IPS-15b (cell line): Measurements from ENCODE around the gene USP21.

Experiments
- H3K27me3 ChIP-seq: one replicate; pipeline ENCODE4 v1.6.1; 2013; ENCODE audit warnings: low read length; ENCODE audit not compliant: control insufficient read depth, insufficient read depth
- H3K36me3 ChIP-seq: one replicate; pipeline ENCODE4 v1.6.1; 2013; ENCODE audit warnings: low read length; ENCODE audit not compliant: control insufficient read depth, insufficient read depth
- H3K4me1 ChIP-seq: one replicate; pipeline ENCODE4 v1.6.1; 2013; ENCODE audit warnings: mild to moderate bottlenecking, low read length; ENCODE audit not compliant: control insufficient read depth, insufficient read depth
- H3K4me3 ChIP-seq: one replicate; pipeline ENCODE4 v1.5.1; 2013; ENCODE audit warnings: low read depth, low read length
- H3K9ac ChIP-seq: one replicate; pipeline ENCODE4 v1.6.1; 2013; ENCODE audit warnings: low read depth, mild to moderate bottlenecking, low read length
- H3K9me3 ChIP-seq: one replicate; pipeline ENCODE4 v1.6.1; 2013; ENCODE audit warnings: mild to moderate bottlenecking, low read length; ENCODE audit not compliant: control insufficient read depth, insufficient read depth

Gene USP21

DNA sequence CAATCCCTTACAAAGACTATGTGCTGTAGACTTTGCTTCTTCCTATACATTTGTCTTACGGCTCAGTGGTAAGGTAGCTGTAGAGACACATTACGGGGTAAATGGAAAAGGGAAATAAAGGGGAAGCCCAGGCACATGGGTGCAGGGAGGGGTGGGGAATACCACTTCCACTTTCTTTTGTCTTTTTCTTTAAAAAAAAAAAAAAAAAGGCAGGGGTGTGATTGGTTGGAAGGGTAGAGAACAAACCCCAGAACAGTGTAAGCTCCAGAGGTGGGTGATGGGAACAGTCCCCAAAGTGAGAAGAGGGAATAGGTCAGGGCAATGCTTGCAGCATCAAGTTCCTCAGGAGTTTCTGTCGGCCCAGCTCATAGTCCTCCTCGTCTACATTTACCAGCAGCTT, 37.5 kb upstream of the USP21 start:
- no peaks in the 10 kb centered on the region for H3K27me3 ChIP-seq
- no peak overlapping the region for H3K4me3 ChIP-seq
- H3K9ac ChIP-seq, result no peak overlapping the region
- H3K9me3 ChIP-seq, result no peaks in the 10 kb centered on the region
- H3K4me1 ChIP-seq, result peaks cover 11% of the 10 kb centered on the region
- peaks cover 32% of the 10 kb centered on the region for H3K36me3 ChIP-seq

DNA sequence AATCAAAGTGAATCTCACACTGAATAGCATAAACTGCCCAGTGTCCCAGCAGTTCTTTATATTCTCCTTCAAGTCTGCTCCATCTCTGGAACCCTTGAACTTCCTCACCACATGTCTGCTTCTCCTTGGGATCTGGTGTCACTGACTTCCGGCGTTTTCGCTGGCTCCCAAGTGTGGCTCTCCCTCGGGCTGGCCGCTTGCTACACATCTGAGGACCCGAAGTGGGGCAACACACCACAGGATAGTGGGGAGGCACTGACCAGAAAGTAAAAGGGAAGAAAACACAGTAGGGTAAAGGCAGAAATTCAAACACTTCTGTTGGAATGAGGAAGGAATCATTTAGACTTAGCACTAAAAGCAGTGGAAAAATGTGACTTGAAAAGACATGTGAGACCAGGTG, 36.3 kb upstream of the USP21 start:
- H3K36me3 ChIP-seq, result peaks cover 32% of the 10 kb centered on the region
- no peak overlapping the region for H3K9ac ChIP-seq
- no peak overlapping the region for H3K4me3 ChIP-seq
- no peaks in the 10 kb centered on the region for H3K27me3 ChIP-seq
- peaks cover 11% of the 10 kb centered on the region for H3K4me1 ChIP-seq
- H3K9me3 ChIP-seq, result no peaks in the 10 kb centered on the region

DNA sequence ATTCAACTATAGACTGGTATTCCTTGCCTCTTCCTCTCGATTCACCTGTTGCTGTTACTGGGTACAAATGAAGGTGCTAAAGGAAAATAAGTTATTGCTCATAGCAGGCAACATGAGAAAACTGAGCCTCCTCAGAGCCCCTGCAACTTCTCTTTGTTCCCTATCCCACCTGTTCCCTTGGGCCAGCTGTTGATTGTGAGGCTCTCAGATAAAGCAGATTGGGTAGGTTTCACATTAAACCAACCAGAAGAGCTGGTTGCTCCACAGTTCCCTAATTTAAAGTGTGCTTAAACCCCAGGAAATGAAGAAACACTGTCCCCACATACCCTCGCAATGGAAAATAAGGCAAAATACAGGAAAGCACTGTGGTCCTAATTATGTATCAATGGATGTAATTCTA, 31.7 kb upstream of the USP21 start:
- Histone ChIP-seq H3K4me3 (no peak overlapping the region), H3K27me3 (no peaks in the 10 kb centered on the region), H3K4me1 (peaks cover 6% of the 10 kb centered on the region), H3K36me3 (peaks cover 12% of the 10 kb centered on the region), H3K9ac (no peak overlapping the region), H3K9me3 (no peaks in the 10 kb centered on the region)

DNA sequence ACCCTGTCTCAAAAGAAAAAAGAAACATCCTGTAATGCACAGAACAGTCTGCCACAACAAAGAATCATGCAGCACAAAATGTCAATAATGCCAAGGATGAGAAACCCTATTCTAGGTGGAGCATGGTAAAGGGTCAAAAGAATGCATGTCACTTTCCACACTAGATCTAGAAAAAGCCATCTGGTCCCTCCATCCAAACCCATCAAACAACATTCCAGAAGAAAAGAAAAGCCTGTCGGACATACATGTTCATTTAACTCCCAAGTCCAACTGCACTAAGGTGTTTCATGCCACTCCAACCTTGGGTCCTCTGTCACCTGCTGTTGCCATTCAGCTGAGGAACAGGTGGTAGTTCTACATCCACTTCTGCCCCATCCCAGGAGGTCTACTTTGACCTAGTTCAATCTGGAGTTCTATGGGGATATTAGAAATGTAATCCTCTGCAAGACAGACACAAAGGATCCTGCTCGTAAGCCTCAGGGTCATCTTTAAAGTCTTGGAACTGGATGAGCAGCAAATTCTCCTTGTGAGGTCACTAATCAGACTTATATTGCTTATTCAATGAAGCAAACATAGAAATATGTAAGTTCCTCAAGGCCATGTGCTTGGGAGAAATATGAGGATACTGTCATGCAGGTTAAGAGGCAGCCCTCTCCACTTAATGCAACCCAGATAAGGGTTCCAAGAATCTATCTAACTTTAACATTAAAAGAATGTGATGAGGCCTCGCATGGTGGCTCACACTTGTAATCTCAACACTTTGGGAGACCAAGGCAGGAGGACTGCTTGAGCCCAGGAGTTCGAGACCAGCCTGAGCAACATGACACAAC, 30.5 kb upstream of the USP21 start:
- peaks cover 6% of the 10 kb centered on the region for H3K36me3 ChIP-seq
- H3K9ac ChIP-seq, result no peak overlapping the region
- H3K4me3 ChIP-seq, result no peak overlapping the region
- no peaks in the 10 kb centered on the region for H3K27me3 ChIP-seq
- no peaks in the 10 kb centered on the region for H3K9me3 ChIP-seq
- H3K4me1 ChIP-seq, result peaks cover 6% of the 10 kb centered on the region

DNA sequence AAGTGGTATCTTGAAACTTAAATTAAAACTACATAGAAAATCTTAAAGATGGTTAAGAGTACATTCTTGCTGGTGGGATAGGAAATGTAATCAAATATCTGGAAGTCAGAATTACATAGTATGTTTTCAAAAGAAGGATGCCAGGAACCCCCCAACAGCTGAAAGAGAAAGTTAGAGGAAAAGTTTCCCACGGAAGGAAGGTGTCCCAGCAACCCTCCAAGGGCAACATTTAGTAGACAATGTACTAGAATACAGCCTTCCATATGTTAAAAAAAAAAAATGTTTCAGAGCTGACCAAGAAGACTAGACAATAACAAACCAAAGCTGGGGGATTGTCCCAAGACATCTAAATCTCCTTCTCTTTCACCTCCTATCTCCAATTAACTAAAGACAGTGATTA, 29.0 kb upstream of the USP21 start:
- Histone ChIP-seq H3K27me3 (no peaks in the 10 kb centered on the region), H3K4me1 (peaks cover 6% of the 10 kb centered on the region), H3K9ac (no peak overlapping the region), H3K9me3 (no peaks in the 10 kb centered on the region), H3K36me3 (no peaks in the 10 kb centered on the region), H3K4me3 (peak overlapping the region; percentile 72)

DNA sequence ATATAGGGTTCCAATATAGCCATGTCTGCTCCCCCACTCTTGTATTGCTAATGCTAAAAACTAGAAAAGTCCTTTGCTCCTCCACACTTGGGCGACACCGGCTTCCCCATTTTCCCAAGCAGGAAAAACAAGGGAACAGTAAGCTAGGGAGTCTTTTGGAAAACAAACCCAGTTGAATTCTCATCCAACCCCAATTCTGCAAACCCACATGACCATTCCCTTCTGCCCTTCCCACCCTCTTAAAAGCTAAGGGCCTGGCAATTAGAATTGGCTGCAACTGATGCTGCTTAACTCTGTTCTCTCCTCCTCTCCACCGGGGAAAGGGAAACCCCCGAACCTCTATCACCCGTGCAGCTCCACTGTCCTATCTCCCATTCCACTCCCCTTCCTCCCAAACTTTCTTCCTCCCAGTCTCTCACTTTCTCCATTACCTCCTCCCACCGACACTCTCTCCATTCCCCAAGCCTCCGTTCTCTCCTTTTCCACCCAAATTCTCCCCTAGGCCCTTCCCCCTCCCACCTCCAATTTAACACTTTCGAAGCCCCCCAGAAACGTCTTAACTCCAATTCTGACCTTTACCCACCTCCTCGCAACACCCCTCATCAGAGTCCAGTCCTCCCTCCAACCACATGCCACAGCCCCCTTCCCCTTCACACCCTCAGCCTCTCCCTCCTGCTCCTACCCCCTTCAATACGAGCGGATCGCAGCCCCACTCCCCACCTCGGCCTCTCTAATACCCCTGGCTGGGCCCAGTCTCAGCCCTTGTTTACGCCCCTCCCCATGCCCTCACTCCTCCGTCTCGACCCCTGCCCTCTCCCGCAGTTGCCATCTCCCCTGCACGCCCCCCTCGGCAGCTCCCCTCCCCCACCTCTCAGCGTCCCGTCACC, 27.5 kb upstream of the USP21 start:
- Histone ChIP-seq H3K27me3 (no peaks in the 10 kb centered on the region), H3K9me3 (no peaks in the 10 kb centered on the region), H3K4me3 (peak overlapping the region; percentile 72), H3K9ac (peak overlapping the region; percentile 67), H3K36me3 (no peaks in the 10 kb centered on the region), H3K4me1 (peaks cover 6% of the 10 kb centered on the region)

DNA sequence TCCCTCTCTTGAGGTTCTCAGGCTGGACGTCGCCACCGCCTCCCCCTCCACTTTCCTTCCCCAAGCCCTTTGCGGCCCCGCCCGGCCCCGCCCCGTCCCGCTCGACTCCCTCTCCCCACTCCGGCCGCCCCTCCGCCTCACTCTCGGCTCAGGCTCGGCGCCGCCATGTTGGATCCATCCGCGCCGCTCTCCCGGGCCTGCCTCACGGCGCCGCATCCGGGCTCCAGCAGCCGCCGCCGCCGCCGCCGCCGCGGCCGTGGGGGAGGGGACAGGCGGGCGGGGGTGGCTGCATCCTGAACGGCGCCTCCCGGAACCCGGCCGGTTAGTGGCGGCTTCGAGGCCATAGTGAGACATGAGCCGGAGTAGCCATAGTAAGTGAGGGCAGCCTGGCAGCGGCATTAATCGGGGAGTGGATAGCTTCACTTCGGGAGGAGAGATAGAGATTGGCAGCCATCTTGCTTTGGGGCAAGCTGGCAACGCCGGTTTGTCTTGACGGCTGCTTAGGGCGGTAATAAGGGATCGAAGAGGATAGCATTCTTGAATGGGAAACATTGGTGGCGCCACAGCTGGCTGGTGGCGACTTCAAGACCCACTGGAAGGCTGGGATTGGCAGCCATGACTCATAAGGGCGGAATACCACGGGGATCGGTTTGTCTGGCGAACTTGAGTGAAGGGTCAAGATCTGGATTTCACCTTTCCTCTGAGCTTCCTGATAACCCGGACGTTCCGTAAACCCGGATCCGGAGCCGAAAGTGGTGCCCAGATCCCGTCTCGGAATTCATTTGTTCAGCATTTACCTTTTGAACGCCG, 26.7 kb upstream of the USP21 start, which contains the start of gene DEDD:
DEDD (minus strand) TSS at position 258 of the 810 bp plus-strand sequence. CDS start 8,205 bp downstream, outside the sequence.
- no peaks in the 10 kb centered on the region for H3K36me3 ChIP-seq
- H3K9me3 ChIP-seq, result no peaks in the 10 kb centered on the region
- H3K9ac ChIP-seq, result peak within 1 kb of the TSS; percentile 91
- H3K27me3 ChIP-seq, result no peaks in the 10 kb centered on the region
- peaks cover 6% of the 10 kb centered on the region for H3K4me1 ChIP-seq
- peak within 1 kb of the TSS; percentile 72 for H3K4me3 ChIP-seq

DNA sequence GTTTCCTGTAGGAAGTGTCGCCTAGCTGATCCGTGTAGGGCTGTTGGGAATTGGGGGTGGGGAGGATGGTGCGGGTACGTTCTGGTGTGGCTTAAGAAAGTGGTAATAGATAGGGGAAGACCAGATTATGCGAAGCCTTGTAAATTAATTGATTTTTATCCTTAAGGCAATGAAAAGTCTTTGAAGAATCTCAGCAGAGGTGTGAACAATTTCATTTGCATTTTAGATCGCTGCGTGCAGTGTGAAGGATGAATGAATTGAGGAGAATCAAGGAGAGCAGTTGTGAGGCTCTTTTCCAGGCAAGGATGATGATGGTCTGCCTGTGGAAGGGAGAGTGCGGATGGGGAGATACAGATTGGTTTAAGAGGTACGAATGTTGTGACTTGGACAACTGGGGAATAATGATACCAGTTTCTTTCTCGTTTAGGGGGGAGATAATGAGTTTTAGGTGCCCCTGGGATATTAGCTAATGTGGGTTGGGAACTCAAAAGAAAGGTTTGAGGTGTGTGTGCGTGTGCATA, 26.0 kb upstream of the USP21 start:
- H3K36me3 ChIP-seq, result no peaks in the 10 kb centered on the region
- peak overlapping the region; percentile 91 for H3K9ac ChIP-seq
- H3K27me3 ChIP-seq, result no peaks in the 10 kb centered on the region
- peak overlapping the region; percentile 72 for H3K4me3 ChIP-seq
- H3K9me3 ChIP-seq, result no peaks in the 10 kb centered on the region
- peaks cover 6% of the 10 kb centered on the region for H3K4me1 ChIP-seq

DNA sequence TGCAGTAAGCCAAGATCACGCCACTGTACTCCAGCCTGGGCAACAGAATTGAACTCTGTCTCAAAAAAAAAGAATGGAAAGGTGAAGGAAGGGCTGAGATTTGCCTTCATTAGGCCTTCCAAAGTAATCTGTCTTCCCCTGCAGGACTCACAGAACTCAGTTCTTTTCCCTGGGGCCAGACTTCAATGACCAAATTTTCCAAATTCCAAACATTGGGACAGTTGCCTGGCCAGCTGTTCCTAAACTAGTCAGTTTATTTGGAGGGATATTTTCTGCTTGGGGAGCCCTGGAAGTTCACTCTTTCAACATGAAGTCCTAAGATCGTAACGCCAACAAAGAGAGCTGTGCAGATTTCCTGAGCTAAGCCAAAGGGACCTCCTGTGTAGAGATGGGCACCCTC, 21.4 kb upstream of the USP21 start:
- Histone ChIP-seq H3K27me3 (no peaks in the 10 kb centered on the region), H3K36me3 (no peaks in the 10 kb centered on the region), H3K4me3 (no peak overlapping the region), H3K9ac (no peak overlapping the region), H3K9me3 (no peaks in the 10 kb centered on the region), H3K4me1 (no peaks in the 10 kb centered on the region)

DNA sequence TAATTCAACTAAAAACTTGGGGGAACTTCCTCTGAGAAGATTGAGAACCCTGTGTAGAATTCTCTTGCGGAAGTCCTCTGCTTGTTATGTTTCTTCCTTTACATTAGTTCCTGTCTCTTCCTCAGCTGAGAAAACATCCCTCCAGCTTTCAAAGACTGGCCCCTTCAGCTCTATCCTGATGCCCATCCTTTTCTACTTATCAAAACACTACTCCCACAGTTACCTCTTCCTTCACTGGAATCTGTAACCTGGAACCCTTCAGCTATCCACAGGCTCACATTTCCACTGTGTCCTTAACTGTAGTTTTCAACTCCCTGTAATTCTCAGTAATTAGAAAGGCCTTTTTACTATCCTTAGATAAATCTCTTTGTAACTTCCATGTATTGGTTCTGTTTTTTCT, 20.9 kb upstream of the USP21 start:
- H3K4me3 ChIP-seq, result no peak overlapping the region
- H3K36me3 ChIP-seq, result no peaks in the 10 kb centered on the region
- H3K27me3 ChIP-seq, result no peaks in the 10 kb centered on the region
- H3K4me1 ChIP-seq, result no peaks in the 10 kb centered on the region
- H3K9me3 ChIP-seq, result no peaks in the 10 kb centered on the region
- H3K9ac ChIP-seq, result no peak overlapping the region

DNA sequence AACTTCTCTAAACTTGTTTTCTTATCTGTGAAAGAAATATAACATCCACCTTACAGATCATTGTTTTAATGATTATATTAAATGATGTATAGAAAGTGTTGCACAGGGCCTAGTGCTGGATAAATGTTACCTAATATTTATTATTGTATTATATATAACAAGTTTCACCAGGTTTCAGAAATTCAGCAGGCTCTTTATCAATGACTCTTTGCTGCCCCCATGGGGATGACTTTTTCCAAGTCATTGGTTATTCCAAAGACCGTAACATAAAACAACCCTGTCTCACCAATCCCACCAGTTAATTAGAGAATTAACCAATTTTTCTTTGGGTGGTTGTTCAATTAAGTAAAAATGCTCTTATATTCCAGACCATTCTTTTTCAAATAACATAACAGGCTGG, 19.5 kb upstream of the USP21 start:
- Histone ChIP-seq H3K27me3 (no peaks in the 10 kb centered on the region), H3K4me1 (no peaks in the 10 kb centered on the region)

More for the DNA sequence above, 19.5 kb upstream of the USP21 start:
- H3K9me3 ChIP-seq, result no peaks in the 10 kb centered on the region
- H3K36me3 ChIP-seq, result no peaks in the 10 kb centered on the region
- no peak overlapping the region for H3K9ac ChIP-seq
- no peak overlapping the region for H3K4me3 ChIP-seq
